Activated B cell treated with CpG ODN at 0.5 μM for 24 hours (primary cell): Measurements from ENCODE around the gene NXPE3. TPM values are rescaled to one million over a fixed set of nuclear protein-coding genes. Genes with fewer than 3 reads are reported as not detected.
A peak's percentile ranks its signal among the peaks of the same experiment; 100 is the strongest.

Source experiments
- ATAC-seq: fragments of 200-7000 bp; cut with Tn5 transposase; one replicate; pipeline ENCODE4 v1.10.0; 2021; ENCODE audit warnings: low read depth, mild to moderate bottlenecking, moderate library complexity
- CTCF ChIA-PET: fragments of 350-600 bp; sonication (Branson Sonifier 250); formaldehyde crosslinking; loops from one replicate; lab custom pipeline; 2021; ENCODE audit warnings: antibody characterized with exemption; lab: Charles Lee
- POLR2A ChIA-PET: fragments of 350-600 bp; sonication (Branson Sonifier 250); formaldehyde crosslinking; loops from one replicate; lab custom pipeline; 2021; ENCODE audit warnings: antibody characterized with exemption; lab: Charles Lee
- DNase-seq: peaks from one replicate; pipeline ENCODE4 v3.0.0; 2022
- H3K27ac Mint-ChIP-seq: one replicate; pipeline ENCODE4 v1.8.0; 2020; ENCODE audit warnings: mixed read lengths
- H3K27me3 Mint-ChIP-seq: one replicate; pipeline ENCODE4 v1.8.0; 2021; ENCODE audit warnings: mixed read lengths
- H3K36me3 Mint-ChIP-seq: one replicate; pipeline ENCODE4 v1.8.0; 2021; ENCODE audit warnings: low read depth, mixed read lengths
- H3K4me1 Mint-ChIP-seq: one replicate; pipeline ENCODE4 v1.8.0; 2021; ENCODE audit warnings: mixed read lengths
- H3K4me3 Mint-ChIP-seq: one replicate; pipeline ENCODE4 v1.8.0; 2020; ENCODE audit warnings: mild to moderate bottlenecking, mixed read lengths
- H3K9me3 Mint-ChIP-seq: one replicate; pipeline ENCODE4 v1.8.0; 2020; ENCODE audit warnings: mixed read lengths
- intact Hi-C: fragments of 100-400 bp; cut with micrococcal nuclease; formaldehyde crosslinking; loops from one replicate; pipeline ENCODE4 v1.15.1; 2024
- total RNA-seq: library from RNA; stranded (reverse); gene quantifications from 2 replicates; pipeline ENCODE4 v1.2.3, GENCODE V29; 2022
- TF ChIP-seq, protein P1 (sequence below): fragments of 200-600 bp; IDR thresholded peaks from one replicate; pipeline ENCODE4 v1.8.0; 2022; ENCODE audit warnings: antibody characterized with exemption, mild to moderate bottlenecking

NXPE3 gene
- total RNA-seq, 1 donor from 2014 or later: 15.8 TPM

GRCh38 chr3:101784855-101785613, 6.0 kb downstream of the NXPE3 start:
- CTCF ChIA-PET: interaction anchor here (1.7 kb wide), 1 partner anchor 18 kb away, joined by 5 read pairs; no protein-coding TSS in a partner anchor
- ATAC-seq (no peak), DNase-seq (no peak)
- H3K27me3 Mint-ChIP-seq: no peaks in the 10 kb centered on the region
- TF ChIP-seq, protein P1, sequence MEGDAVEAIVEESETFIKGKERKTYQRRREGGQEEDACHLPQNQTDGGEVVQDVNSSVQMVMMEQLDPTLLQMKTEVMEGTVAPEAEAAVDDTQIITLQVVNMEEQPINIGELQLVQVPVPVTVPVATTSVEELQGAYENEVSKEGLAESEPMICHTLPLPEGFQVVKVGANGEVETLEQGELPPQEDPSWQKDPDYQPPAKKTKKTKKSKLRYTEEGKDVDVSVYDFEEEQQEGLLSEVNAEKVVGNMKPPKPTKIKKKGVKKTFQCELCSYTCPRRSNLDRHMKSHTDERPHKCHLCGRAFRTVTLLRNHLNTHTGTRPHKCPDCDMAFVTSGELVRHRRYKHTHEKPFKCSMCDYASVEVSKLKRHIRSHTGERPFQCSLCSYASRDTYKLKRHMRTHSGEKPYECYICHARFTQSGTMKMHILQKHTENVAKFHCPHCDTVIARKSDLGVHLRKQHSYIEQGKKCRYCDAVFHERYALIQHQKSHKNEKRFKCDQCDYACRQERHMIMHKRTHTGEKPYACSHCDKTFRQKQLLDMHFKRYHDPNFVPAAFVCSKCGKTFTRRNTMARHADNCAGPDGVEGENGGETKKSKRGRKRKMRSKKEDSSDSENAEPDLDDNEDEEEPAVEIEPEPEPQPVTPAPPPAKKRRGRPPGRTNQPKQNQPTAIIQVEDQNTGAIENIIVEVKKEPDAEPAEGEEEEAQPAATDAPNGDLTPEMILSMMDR: no peak
- POLR2A ChIA-PET: no interaction called here
- no peak overlapping the region for H3K27ac Mint-ChIP-seq
- intact Hi-C loops: no loop called here
- H3K9me3 Mint-ChIP-seq: no peaks in the 10 kb centered on the region
- H3K36me3 Mint-ChIP-seq: peaks cover 67% of the 10 kb centered on the region
- H3K4me3 Mint-ChIP-seq: no peak overlapping the region
- H3K4me1 Mint-ChIP-seq: peaks cover 13% of the 10 kb centered on the region

DNA sequence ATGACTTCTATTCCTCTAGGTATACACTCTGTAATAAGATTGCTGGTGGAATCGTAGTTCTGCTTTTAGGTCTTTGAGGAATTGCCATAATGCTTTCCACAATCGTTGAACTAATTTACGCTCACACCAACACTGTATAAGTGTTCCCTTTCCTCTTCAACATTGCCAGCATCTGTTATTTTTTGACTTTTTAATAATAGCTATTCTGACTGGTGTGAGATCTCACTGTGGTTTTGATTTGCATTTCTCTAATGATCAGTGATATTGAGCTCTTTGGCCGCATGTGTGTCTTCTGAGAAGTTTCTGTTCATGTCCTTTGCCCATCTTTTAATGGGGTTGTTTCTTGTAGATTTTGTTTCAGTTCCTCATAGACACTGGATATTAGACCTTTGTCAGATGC, 12.8 kb downstream of the NXPE3 start:
- POLR2A ChIA-PET: interaction anchor here (0.6 to 1.1 kb wide), 9 partner anchors 10 to 218 kb away, joined by 3 to 11 read pairs (median 3); partner anchors contain the start of genes CEP97, NXPE3, PCNP and RPL24
- H3K4me3 Mint-ChIP-seq: peak overlapping the region; percentile 50

GRCh38 chr3:101796077-101796680, 17.2 kb downstream of the NXPE3 start:
- Mint-ChIP-seq H3K27ac (no peak overlapping the region), H3K9me3 (peaks cover 6% of the 10 kb centered on the region), H3K4me1 (peaks cover 28% of the 10 kb centered on the region), H3K27me3 (no peaks in the 10 kb centered on the region), H3K36me3 (peaks cover 59% of the 10 kb centered on the region), H3K4me3 (no peak overlapping the region)
- POLR2A ChIA-PET: interaction anchor here (0.6 kb wide), 1 partner anchor 130 kb away, joined by 3 read pairs; no protein-coding TSS in a partner anchor
- no peak for DNase-seq
- CTCF ChIA-PET: interaction anchor here (0.8 to 1.7 kb wide), 3 partner anchors 18 to 433 kb away, joined by 3 to 5 read pairs (median 3); no protein-coding TSS in a partner anchor
- intact Hi-C loops: no loop called here
- ATAC-seq: no peak
- TF ChIP-seq, protein P1: no peak

More for the DNA sequence above, 12.8 kb downstream of the NXPE3 start:
- H3K36me3 Mint-ChIP-seq: peaks cover 72% of the 10 kb centered on the region
- TF ChIP-seq, protein P1: no peak
- H3K4me1 Mint-ChIP-seq: peaks cover 31% of the 10 kb centered on the region
- CTCF ChIA-PET: interaction anchor here (0.6 to 1.7 kb wide), 4 partner anchors 11 to 443 kb away, joined by 3 to 5 read pairs (median 3); no protein-coding TSS in a partner anchor
- ATAC-seq (peak; percentile 90), DNase-seq (no peak)
- intact Hi-C loops: loop anchor here (1.0 to 5.0 kb wide), 2 partner anchors 12 to 69 kb away; partner anchors contain the start of genes CEP97 and NXPE3
- H3K27me3 Mint-ChIP-seq: no peaks in the 10 kb centered on the region
- H3K27ac Mint-ChIP-seq: peak overlapping the region; percentile 37
- H3K9me3 Mint-ChIP-seq: peaks cover 6% of the 10 kb centered on the region

DNA sequence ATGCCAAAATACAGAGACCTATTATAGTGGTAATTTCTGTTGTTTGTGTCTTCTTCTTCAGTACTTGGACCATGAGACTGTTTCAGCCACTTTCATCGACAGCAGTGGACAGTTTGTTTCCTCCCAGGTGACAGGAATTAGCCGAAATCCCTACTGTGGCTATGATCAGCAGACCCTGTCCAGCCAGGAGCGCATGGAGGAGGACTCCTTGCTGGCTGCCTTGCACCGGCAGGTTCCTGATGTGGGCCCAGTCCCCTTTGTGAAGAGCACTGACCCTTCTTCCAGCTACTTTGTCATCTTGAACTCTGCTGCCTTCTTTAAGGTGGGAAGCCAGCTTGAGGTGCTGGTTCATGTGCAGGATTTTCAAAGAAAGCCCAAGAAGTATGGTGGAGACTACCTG, 22.2 kb downstream of the NXPE3 start:
- ATAC-seq (no peak), DNase-seq (no peak)
- Mint-ChIP-seq H3K4me1 (peaks cover 7% of the 10 kb centered on the region), H3K27me3 (no peaks in the 10 kb centered on the region), H3K9me3 (no peaks in the 10 kb centered on the region), H3K27ac (no peak overlapping the region), H3K4me3 (no peak overlapping the region), H3K36me3 (peaks cover 51% of the 10 kb centered on the region)
- ChIA-PET POLR2A (interaction anchor here (1.3 kb wide), 1 partner anchor 9 kb away, joined by 4 read pairs; no protein-coding TSS in a partner anchor), CTCF (interaction anchor here (1.0 to 17.3 kb wide), 3 partner anchors 9 to 736 kb away, joined by 3 to 847 read pairs (median 23); no protein-coding TSS in a partner anchor)
- intact Hi-C loops: no loop called here
- TF ChIP-seq, protein P1: no peak
